ENCODE data around the gene COL15A1.

GRCh38 chr9:99027443-99027842, 83.7 kb downstream of the COL15A1 start:
- TF ChIP-seq POLR2A (IDR thresholded peaks at IDR 0.05) (no peak), CTCF (IDR thresholded peaks at IDR 0.05 in 4 of 5, conservative IDR thresholded peaks at IDR 0.05 in 1 of 5) (no peak)

All from gastrocnemius medialis (tissue), 4 donors.